ENCODE results near the gene EPHB6. TPM values are rescaled to one million over a fixed set of nuclear protein-coding genes. Genes with fewer than 3 reads are reported as not detected.

Gene EPHB6
- total RNA-seq, 1 experiment from 2014 or later: 39.2 TPM

DNA sequence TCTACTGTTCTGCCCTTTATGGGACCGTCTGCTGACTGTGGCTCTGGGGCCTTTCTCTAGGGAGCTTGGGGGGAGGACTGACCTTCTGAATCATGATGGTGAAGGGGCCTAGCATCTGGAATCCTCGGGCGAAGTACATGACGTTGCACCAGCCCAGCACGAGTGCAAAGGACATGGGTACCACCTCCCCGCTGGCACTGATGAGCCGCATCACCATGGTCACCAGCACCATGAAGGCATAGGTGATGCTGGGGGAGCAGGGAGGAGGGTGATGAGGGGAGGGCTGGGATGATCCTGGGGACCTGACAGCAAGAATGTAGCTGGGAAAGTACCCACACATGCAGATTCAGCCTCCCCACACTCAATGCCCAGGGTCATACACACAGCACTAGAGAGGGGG lies 19.5 kb downstream of the EPHB6 start:
- Histone ChIP-seq H3K4me1 (replicated peaks; ENCODE audit: insufficient read depth) (no peaks in the 10 kb centered on the region), H3K36me3 (ENCODE audit: low read depth) (peaks cover 7% of the 10 kb centered on the region; the same call in 1 of the 2 replicates), H3F3A (ENCODE audit: insufficient read depth, low read depth) (peaks cover 12% of the 10 kb centered on the region; the same call in 1 of the 2 replicates), H3K27me3 (ENCODE audit: insufficient read depth, low read depth) (no peaks in the 10 kb centered on the region), H3K27ac (no peak overlapping the region), H4K20me1 (ENCODE audit: insufficient read depth) (no peaks in the 10 kb centered on the region), H3K9me2 (ENCODE audit: insufficient read depth) (no peaks in the 10 kb centered on the region), H2AFZ (no peak overlapping the region), H3K79me2 (ENCODE audit: low read depth) (no peaks in the 10 kb centered on the region), H3K9me3 (ENCODE audit: insufficient read depth, low read depth) (no peaks in the 10 kb centered on the region), H3K4me3 (no peak overlapping the region), H3K4me2 (no peak overlapping the region)
- BruUV-seq (replicated peaks): no TSS peak
- intact Hi-C loops (cut with micrococcal nuclease; ENCODE audit: unreplicated experiment): no loop called here
- ChIA-PET POLR2A (ENCODE audit: unreplicated experiment) (no interaction called here), CTCF (no interaction called here)
- DNase-seq: no peak
- TF ChIP-seq, protein P1, sequence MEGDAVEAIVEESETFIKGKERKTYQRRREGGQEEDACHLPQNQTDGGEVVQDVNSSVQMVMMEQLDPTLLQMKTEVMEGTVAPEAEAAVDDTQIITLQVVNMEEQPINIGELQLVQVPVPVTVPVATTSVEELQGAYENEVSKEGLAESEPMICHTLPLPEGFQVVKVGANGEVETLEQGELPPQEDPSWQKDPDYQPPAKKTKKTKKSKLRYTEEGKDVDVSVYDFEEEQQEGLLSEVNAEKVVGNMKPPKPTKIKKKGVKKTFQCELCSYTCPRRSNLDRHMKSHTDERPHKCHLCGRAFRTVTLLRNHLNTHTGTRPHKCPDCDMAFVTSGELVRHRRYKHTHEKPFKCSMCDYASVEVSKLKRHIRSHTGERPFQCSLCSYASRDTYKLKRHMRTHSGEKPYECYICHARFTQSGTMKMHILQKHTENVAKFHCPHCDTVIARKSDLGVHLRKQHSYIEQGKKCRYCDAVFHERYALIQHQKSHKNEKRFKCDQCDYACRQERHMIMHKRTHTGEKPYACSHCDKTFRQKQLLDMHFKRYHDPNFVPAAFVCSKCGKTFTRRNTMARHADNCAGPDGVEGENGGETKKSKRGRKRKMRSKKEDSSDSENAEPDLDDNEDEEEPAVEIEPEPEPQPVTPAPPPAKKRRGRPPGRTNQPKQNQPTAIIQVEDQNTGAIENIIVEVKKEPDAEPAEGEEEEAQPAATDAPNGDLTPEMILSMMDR (conservative IDR thresholded peaks at IDR 0.05): no peak
- TF ChIP-seq EZH2 (IDR thresholded peaks at IDR 0.05; ENCODE audit: low read depth): no peak

DNA sequence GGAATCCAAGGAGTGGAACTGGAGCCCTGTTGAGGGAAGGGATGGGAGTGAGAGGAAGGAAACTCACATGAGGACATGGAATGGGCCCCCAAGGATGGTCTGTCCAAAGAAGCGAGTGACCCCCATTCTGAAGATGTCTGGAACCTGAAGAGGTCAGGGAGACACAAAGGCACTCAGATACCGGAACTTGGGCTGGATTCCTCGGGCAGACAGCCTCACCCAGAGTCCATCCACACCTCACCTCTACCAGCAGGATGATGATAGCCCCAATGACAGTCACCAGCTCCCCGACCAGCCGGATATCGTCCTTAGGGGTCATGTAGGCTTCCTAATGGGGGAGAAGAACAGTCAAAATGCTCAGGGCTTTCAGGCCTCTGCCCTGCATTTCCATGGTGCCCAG lies 20.0 kb downstream of the EPHB6 start:
- H3K4me2 ChIP-seq: no peak overlapping the region
- intact Hi-C loops (cut with micrococcal nuclease; ENCODE audit: unreplicated experiment): no loop called here
- H4K20me1 ChIP-seq (ENCODE audit: insufficient read depth): no peaks in the 10 kb centered on the region
- TF ChIP-seq, protein P1 (conservative IDR thresholded peaks at IDR 0.05): no peak
- TF ChIP-seq EZH2 (IDR thresholded peaks at IDR 0.05; ENCODE audit: low read depth): no peak
- H2AFZ ChIP-seq: no peak overlapping the region
- no peaks in the 10 kb centered on the region for H3K9me2 ChIP-seq (ENCODE audit: insufficient read depth)
- no peak overlapping the region for H3K4me3 ChIP-seq
- no peaks in the 10 kb centered on the region for H3K4me1 ChIP-seq (replicated peaks; ENCODE audit: insufficient read depth)
- CTCF ChIA-PET: no interaction called here
- peaks cover 12% of the 10 kb centered on the region; the same call in 1 of the 2 replicates for H3F3A ChIP-seq (ENCODE audit: insufficient read depth, low read depth)
- POLR2A ChIA-PET (ENCODE audit: unreplicated experiment): no interaction called here
- H3K27ac ChIP-seq: no peak overlapping the region
- no peaks in the 10 kb centered on the region for H3K27me3 ChIP-seq (ENCODE audit: insufficient read depth, low read depth)
- H3K79me2 ChIP-seq (ENCODE audit: low read depth): no peaks in the 10 kb centered on the region
- no peak for DNase-seq
- no TSS peak for BruUV-seq (replicated peaks)
- H3K9me3 ChIP-seq (ENCODE audit: insufficient read depth, low read depth): no peaks in the 10 kb centered on the region
- peaks cover 3% of the 10 kb centered on the region; the same call in 1 of the 2 replicates for H3K36me3 ChIP-seq (ENCODE audit: low read depth)

DNA sequence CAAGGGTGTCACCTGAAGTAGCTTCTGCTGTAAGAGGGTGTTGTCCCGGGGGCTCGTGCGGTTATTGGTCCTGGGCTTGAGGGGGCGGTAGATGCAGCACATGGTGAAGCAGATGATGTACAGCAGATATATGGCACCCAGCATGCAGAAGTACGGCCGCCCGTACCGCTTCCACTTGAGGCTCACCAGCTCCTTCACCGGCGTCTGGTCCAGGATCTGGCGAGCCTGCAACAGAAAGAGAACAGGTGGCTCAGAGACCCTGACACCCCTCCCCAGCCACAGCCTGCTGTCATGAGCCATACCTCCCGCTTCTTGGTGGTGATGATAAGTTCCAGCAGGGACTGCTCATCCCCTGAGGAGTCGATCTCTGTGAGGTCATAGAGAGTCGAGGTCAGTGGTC lies 20.6 kb downstream of the EPHB6 start:
- no peaks in the 10 kb centered on the region for H3K9me2 ChIP-seq (ENCODE audit: insufficient read depth)
- H3F3A ChIP-seq (ENCODE audit: insufficient read depth, low read depth): peaks cover 12% of the 10 kb centered on the region; the same call in 1 of the 2 replicates
- BruUV-seq (replicated peaks): no TSS peak
- H3K9me3 ChIP-seq (ENCODE audit: insufficient read depth, low read depth): no peaks in the 10 kb centered on the region
- ChIA-PET POLR2A (ENCODE audit: unreplicated experiment) (no interaction called here), CTCF (no interaction called here)
- H3K36me3 ChIP-seq (ENCODE audit: low read depth): no peaks in the 10 kb centered on the region
- H3K4me3 ChIP-seq: no peak overlapping the region
- intact Hi-C loops (cut with micrococcal nuclease; ENCODE audit: unreplicated experiment): no loop called here
- no peaks in the 10 kb centered on the region for H3K4me1 ChIP-seq (replicated peaks; ENCODE audit: insufficient read depth)
- TF ChIP-seq, protein P1 (conservative IDR thresholded peaks at IDR 0.05): no peak
- H3K79me2 ChIP-seq (ENCODE audit: low read depth): no peaks in the 10 kb centered on the region
- H3K27me3 ChIP-seq (ENCODE audit: insufficient read depth, low read depth): no peaks in the 10 kb centered on the region
- no peak for DNase-seq
- H2AFZ ChIP-seq: no peak overlapping the region
- no peak overlapping the region for H3K27ac ChIP-seq
- no peak overlapping the region for H3K4me2 ChIP-seq
- peaks cover under 1% of the 10 kb centered on the region; the same call in 1 of the 2 replicates for H4K20me1 ChIP-seq (ENCODE audit: insufficient read depth)

All from PC-9 (cell line).